GM10248 (cell line): ENCODE results near the gene CADM2.
"Not testable (repeated sequence)": the region's sequence is repeated elsewhere in the genome, so short reads cannot be mapped to it uniquely, and the experiment has no call there.

Source experiments
- CTCF ChIA-PET: fragments of 300-600 bp; sonication (Branson Sonifier 250); formaldehyde crosslinking; extraction: SDS; loops from one replicate; lab custom pipeline; 2021; ENCODE audit warnings: antibody characterized with exemption; lab: Yijun Ruan, JAX
- POLR2A ChIA-PET: fragments of 350-650 bp; sonication (Branson Sonifier 250); formaldehyde crosslinking; extraction: SDS; loops from one replicate; lab custom pipeline; 2020; ENCODE audit warnings: antibody characterized with exemption; lab: Yijun Ruan, JAX
- DNase-seq: peaks from one replicate; pipeline ENCODE4 v3.0.0; 2012; ENCODE audit errors: extremely low spot score
- CTCF ChIP-seq: IDR thresholded peaks from 2 replicates; pipeline ENCODE4 v1.5.1; 2012; ENCODE audit warnings: mild to moderate bottlenecking, low read depth; ENCODE audit errors: extremely low read depth, missing control alignments, control extremely low read depth

Gene CADM2

GRCh38 chr3:85706130-85706529, 747.3 kb downstream of the CADM2 start:
- ChIA-PET CTCF (no interaction called here), POLR2A (no interaction called here)
- no peak for DNase-seq
- no peak for TF ChIP-seq CTCF

- DNase-seq, POLR2A ChIA-PET: not testable (repeated sequence)
- CTCF ChIA-PET, result interaction anchor here (1.5 kb wide), 1 partner anchor 14 kb away, joined by 4 read pairs; no protein-coding TSS in a partner anchor
Observed at GRCh38 chr3:85708325-85708724, 749.5 kb downstream of the CADM2 start.

- no peak for TF ChIP-seq CTCF
- ChIA-PET CTCF (no interaction called here), POLR2A (no interaction called here)
- no peak for DNase-seq
Observed at GRCh38 chr3:85709346-85709892, 750.6 kb downstream of the CADM2 start.

GRCh38 chr3:85710490-85710889, 751.7 kb downstream of the CADM2 start:
- POLR2A ChIA-PET, result no interaction called here
- no peak for TF ChIP-seq CTCF
- CTCF ChIA-PET, result no interaction called here
- no peak for DNase-seq

GRCh38 chr3:85721409-85722145, 762.8 kb downstream of the CADM2 start:
- POLR2A ChIA-PET, result no interaction called here
- TF ChIP-seq CTCF, result no peak
- DNase-seq, result no peak
- CTCF ChIA-PET, result interaction anchor here (1.1 kb wide), 1 partner anchor 14 kb away, joined by 4 read pairs; no protein-coding TSS in a partner anchor

GRCh38 chr3:85725809-85726208, 767.0 kb downstream of the CADM2 start:
- ChIA-PET CTCF (no interaction called here), POLR2A (no interaction called here)
- no peak for TF ChIP-seq CTCF
- DNase-seq, result no peak

- ChIA-PET CTCF (no interaction called here), POLR2A (no interaction called here)
- DNase-seq, result no peak
- TF ChIP-seq CTCF, result no peak
Observed at GRCh38 chr3:85726241-85726640, 767.5 kb downstream of the CADM2 start.
